Stimulated activated CD8-positive, alpha-beta memory T cell treated with anti-CD3 and anti-CD28 coated beads, Interleukin-2, amount 100 ng/mL, for 1 hour (primary cell): ENCODE results near the gene VCL.
"Not testable (repeated sequence)": the region's sequence is repeated elsewhere in the genome, so short reads cannot be mapped to it uniquely, and the experiment has no call there.

ENCODE experiments used
- DNase-seq, 2 donors: peaks; one replicate each; pipeline ENCODE4 v3.0.0-alpha.2; 2020; ENCODE audit warnings: low read depth in 2 of 2

Gene VCL

GRCh38 chr10:74039561-74040145 is 41.7 kb downstream of the VCL start:
- no peak for DNase-seq

GRCh38 chr10:74040200-74041126 is 42.5 kb downstream of the VCL start:
- DNase-seq: no peak

- DNase-seq: no peak
These were observed 46.5 kb downstream of the VCL start for GRCh38 chr10:74044419-74044818.

- DNase-seq: no peak
These were observed 49.4 kb downstream of the VCL start for GRCh38 chr10:74047304-74047703.

GRCh38 chr10:74047871-74048270 is 50.0 kb downstream of the VCL start:
- DNase-seq: no peak

- DNase-seq: no peak
These were observed 50.5 kb downstream of the VCL start for GRCh38 chr10:74048433-74048832.

- no peak for DNase-seq
These were observed 52.0 kb downstream of the VCL start for GRCh38 chr10:74049955-74050354.

- no peak for DNase-seq
These were observed 52.7 kb downstream of the VCL start for GRCh38 chr10:74050653-74051052.

- DNase-seq: no peak
These were observed 53.9 kb downstream of the VCL start for GRCh38 chr10:74051736-74052342.

GRCh38 chr10:74052994-74053393 is 55.1 kb downstream of the VCL start:
- DNase-seq: no peak

GRCh38 chr10:74055383-74056049 is 57.6 kb downstream of the VCL start:
- DNase-seq: no peak

- no peak for DNase-seq
These were observed 58.3 kb downstream of the VCL start for GRCh38 chr10:74056050-74056818.

- DNase-seq: no peak
These were observed 60.2 kb downstream of the VCL start for GRCh38 chr10:74058071-74058470.

GRCh38 chr10:74058658-74059057 is 60.7 kb downstream of the VCL start:
- peak in 1 of 2 donors; percentile 4 for DNase-seq

- no peak for DNase-seq
These were observed 63.2 kb downstream of the VCL start for GRCh38 chr10:74061104-74061503.

GRCh38 chr10:74061978-74062377 is 64.1 kb downstream of the VCL start:
- DNase-seq: not testable (repeated sequence)

GRCh38 chr10:74063256-74063655 is 65.3 kb downstream of the VCL start:
- DNase-seq: no peak

- no peak for DNase-seq
These were observed 69.7 kb downstream of the VCL start for GRCh38 chr10:74067373-74068352.

- DNase-seq: no peak
These were observed 73.2 kb downstream of the VCL start for GRCh38 chr10:74071157-74071556.

GRCh38 chr10:74072503-74072902 is 74.6 kb downstream of the VCL start:
- DNase-seq: no peak
